Stimulated activated CD4-positive, alpha-beta T cell treated with anti-CD3 and anti-CD28 coated beads, TNF-alpha, amount 100 ng/mL, for 1 hour (primary cell): ENCODE measurements around the gene FUT4.
"Not testable (repeated sequence)": the region's sequence is repeated elsewhere in the genome, so short reads cannot be mapped to it uniquely, and the experiment has no call there.

Experiments used
- DNase-seq, 3 donors: peaks; one replicate each; pipeline ENCODE4 v3.0.0-alpha.2; 2020; ENCODE audit warnings: low read depth in 3 of 3, low spot score in 1 of 3

FUT4 gene

GRCh38 chr11:94533206-94533605, 10.5 kb upstream of the FUT4 start:
- DNase-seq: no peak

- no peak for DNase-seq
Measured at GRCh38 chr11:94533696-94534630, 9.8 kb upstream of the FUT4 start.

GRCh38 chr11:94536386-94536785, 7.3 kb upstream of the FUT4 start:
- no peak for DNase-seq

GRCh38 chr11:94537031-94537600, 6.6 kb upstream of the FUT4 start:
- no peak for DNase-seq

GRCh38 chr11:94539420-94539819, 4.3 kb upstream of the FUT4 start:
- DNase-seq: no peak

GRCh38 chr11:94544646-94545263, 1.0 kb downstream of the FUT4 start:
- DNase-seq: no peak

GRCh38 chr11:94545264-94546161, 1.8 kb downstream of the FUT4 start:
- DNase-seq: no peak

- DNase-seq: no peak
Measured at GRCh38 chr11:94546162-94546470, 2.4 kb downstream of the FUT4 start.

GRCh38 chr11:94546886-94547285, 3.2 kb downstream of the FUT4 start:
- no peak for DNase-seq

GRCh38 chr11:94549146-94549545, 5.4 kb downstream of the FUT4 start:
- DNase-seq: no peak

- no peak for DNase-seq
Measured at GRCh38 chr11:94550513-94550912, 6.8 kb downstream of the FUT4 start.

- no peak for DNase-seq
Measured at GRCh38 chr11:94553938-94554337, 10.2 kb downstream of the FUT4 start.

GRCh38 chr11:94555752-94556329, 12.1 kb downstream of the FUT4 start:
- not testable (repeated sequence) for DNase-seq

- no peak for DNase-seq
Measured at GRCh38 chr11:94557421-94557820, 13.7 kb downstream of the FUT4 start.

GRCh38 chr11:94557992-94558391, 14.3 kb downstream of the FUT4 start:
- no peak for DNase-seq

- no peak for DNase-seq
Measured at GRCh38 chr11:94558468-94558867, 14.7 kb downstream of the FUT4 start.

- DNase-seq: no peak
Measured at GRCh38 chr11:94558932-94559331, 15.2 kb downstream of the FUT4 start.

GRCh38 chr11:94559361-94559760, 15.6 kb downstream of the FUT4 start:
- DNase-seq: no peak

- DNase-seq: no peak
Measured at GRCh38 chr11:94560834-94561233, 17.1 kb downstream of the FUT4 start.

- DNase-seq: no peak
Measured at GRCh38 chr11:94563176-94563847, 19.6 kb downstream of the FUT4 start.
